Esophagus muscularis mucosa (tissue), 3 donors: Measurements from ENCODE around the gene TLK1.

ENCODE experiments used
- POLR2A ChIP-seq: fragments of 450-650 bp; IDR thresholded peaks from one replicate; pipeline ENCODE4 v1.6.1; 2017; ENCODE audit warnings: antibody characterized with exemption, moderate library complexity, mild to moderate bottlenecking, low read depth
- TF ChIP-seq, protein P1 (sequence below), 3 experiments: fragments of 200-600 bp in 2 of 3; fragments of 450-650 bp in 1 of 3; sonication (generic) in 2 of 3; IDR thresholded peaks; one replicate each; pipeline ENCODE4 v1.5.1; 2017 to 2019; ENCODE audit warnings: antibody characterized with exemption in 3 of 3, mild to moderate bottlenecking in 2 of 3, moderate library complexity in 1 of 3

DNA sequence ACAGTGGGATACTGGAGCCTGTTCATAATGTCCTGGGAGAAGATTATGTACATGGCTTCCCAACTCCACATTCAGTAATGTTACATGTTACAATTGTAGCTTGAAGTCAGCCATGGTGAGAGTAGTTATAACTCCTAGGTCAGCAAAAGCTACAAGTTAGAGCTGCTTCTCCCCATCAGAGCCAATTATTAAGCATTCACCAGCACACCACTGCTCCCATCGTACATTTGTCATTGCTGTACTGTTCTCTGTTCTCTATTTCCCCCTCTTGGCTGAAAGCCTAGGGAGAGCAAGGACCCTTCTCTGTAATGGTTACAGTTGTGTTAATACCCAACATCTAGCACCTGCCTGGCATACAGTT is 5.3 kb upstream of the TLK1 start:
- TF ChIP-seq, protein P1, sequence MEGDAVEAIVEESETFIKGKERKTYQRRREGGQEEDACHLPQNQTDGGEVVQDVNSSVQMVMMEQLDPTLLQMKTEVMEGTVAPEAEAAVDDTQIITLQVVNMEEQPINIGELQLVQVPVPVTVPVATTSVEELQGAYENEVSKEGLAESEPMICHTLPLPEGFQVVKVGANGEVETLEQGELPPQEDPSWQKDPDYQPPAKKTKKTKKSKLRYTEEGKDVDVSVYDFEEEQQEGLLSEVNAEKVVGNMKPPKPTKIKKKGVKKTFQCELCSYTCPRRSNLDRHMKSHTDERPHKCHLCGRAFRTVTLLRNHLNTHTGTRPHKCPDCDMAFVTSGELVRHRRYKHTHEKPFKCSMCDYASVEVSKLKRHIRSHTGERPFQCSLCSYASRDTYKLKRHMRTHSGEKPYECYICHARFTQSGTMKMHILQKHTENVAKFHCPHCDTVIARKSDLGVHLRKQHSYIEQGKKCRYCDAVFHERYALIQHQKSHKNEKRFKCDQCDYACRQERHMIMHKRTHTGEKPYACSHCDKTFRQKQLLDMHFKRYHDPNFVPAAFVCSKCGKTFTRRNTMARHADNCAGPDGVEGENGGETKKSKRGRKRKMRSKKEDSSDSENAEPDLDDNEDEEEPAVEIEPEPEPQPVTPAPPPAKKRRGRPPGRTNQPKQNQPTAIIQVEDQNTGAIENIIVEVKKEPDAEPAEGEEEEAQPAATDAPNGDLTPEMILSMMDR (IDR thresholded peaks at IDR 0.05): no peak
- no peak for TF ChIP-seq POLR2A
